ENCODE results near the gene VWCE.

VWCE gene

GRCh38 chr11:61339490-61339878, 44.4 kb upstream of the VWCE start:
- H3K4me3 ChIP-seq (ENCODE audit: low read depth, low read length) = no peak overlapping the region
- no peak for DNase-seq
- no peaks in the 10 kb centered on the region for H3K36me3 ChIP-seq
- H3K9me3 ChIP-seq = no peaks in the 10 kb centered on the region
- H3K4me1 ChIP-seq = peaks cover 1% of the 10 kb centered on the region; the same call in 1 of the 2 replicates
- TF ChIP-seq, protein P1, sequence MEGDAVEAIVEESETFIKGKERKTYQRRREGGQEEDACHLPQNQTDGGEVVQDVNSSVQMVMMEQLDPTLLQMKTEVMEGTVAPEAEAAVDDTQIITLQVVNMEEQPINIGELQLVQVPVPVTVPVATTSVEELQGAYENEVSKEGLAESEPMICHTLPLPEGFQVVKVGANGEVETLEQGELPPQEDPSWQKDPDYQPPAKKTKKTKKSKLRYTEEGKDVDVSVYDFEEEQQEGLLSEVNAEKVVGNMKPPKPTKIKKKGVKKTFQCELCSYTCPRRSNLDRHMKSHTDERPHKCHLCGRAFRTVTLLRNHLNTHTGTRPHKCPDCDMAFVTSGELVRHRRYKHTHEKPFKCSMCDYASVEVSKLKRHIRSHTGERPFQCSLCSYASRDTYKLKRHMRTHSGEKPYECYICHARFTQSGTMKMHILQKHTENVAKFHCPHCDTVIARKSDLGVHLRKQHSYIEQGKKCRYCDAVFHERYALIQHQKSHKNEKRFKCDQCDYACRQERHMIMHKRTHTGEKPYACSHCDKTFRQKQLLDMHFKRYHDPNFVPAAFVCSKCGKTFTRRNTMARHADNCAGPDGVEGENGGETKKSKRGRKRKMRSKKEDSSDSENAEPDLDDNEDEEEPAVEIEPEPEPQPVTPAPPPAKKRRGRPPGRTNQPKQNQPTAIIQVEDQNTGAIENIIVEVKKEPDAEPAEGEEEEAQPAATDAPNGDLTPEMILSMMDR (IDR thresholded peaks at IDR 0.05; ENCODE audit: low read depth, low read length) = no peak
- no peaks in the 10 kb centered on the region for H3K27me3 ChIP-seq

- no peaks in the 10 kb centered on the region; the same call in 1 of the 2 replicates for H3K4me1 ChIP-seq
- no peak overlapping the region for H3K4me3 ChIP-seq (ENCODE audit: low read depth, low read length)
- DNase-seq = no peak
- H3K36me3 ChIP-seq = no peaks in the 10 kb centered on the region
- H3K27me3 ChIP-seq = no peaks in the 10 kb centered on the region
- TF ChIP-seq, protein P1 (IDR thresholded peaks at IDR 0.05; ENCODE audit: low read depth, low read length) = no peak
- H3K9me3 ChIP-seq = no peaks in the 10 kb centered on the region
Measured at GRCh38 chr11:61338783-61339489, 43.8 kb upstream of the VWCE start.

DNA sequence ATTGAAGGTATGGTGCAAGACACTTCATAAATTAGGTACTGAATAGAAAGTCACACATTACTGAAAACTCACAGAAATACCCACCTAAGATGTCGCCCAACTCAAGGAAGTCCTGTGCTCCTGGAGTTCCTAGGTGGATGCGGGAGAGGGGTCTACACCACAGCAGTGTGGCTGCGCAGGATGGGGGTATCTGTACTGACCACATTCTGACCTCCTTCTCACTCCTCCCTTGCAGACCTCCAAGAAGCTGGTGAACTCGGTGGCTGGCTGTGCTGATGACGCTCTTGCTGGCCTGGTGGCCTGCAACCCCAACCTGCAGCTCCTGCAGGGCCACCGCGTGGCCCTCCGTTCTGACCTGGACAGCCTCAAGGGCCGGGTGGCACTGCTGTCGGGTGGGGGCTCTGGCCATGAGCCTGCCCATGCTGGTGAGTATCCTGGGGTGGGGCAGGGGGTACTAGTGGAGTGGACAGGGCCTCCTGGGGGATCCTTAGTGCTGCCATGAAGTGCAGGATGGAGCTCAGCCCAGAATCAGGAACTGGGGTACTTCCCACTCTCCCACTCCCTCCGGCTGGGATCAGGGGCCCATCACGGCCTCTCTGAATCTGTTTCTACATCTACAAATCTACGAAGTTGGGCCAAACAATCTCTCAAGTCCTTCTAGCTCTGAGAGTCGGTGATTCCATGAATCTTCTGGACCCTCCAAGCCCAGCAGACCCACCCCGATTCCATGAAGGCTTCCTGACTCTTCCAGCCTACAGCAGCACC, 42.8 kb upstream of the VWCE start:
- Histone ChIP-seq H3K27me3 (no peaks in the 10 kb centered on the region), H3K4me3 (ENCODE audit: low read depth, low read length) (no peak overlapping the region), H3K36me3 (no peaks in the 10 kb centered on the region), H3K9me3 (no peaks in the 10 kb centered on the region), H3K4me1 (no peaks in the 10 kb centered on the region; the same call in 1 of the 2 replicates)
- TF ChIP-seq, protein P1 (IDR thresholded peaks at IDR 0.05; ENCODE audit: low read depth, low read length) = no peak
- DNase-seq = no peak

DNA sequence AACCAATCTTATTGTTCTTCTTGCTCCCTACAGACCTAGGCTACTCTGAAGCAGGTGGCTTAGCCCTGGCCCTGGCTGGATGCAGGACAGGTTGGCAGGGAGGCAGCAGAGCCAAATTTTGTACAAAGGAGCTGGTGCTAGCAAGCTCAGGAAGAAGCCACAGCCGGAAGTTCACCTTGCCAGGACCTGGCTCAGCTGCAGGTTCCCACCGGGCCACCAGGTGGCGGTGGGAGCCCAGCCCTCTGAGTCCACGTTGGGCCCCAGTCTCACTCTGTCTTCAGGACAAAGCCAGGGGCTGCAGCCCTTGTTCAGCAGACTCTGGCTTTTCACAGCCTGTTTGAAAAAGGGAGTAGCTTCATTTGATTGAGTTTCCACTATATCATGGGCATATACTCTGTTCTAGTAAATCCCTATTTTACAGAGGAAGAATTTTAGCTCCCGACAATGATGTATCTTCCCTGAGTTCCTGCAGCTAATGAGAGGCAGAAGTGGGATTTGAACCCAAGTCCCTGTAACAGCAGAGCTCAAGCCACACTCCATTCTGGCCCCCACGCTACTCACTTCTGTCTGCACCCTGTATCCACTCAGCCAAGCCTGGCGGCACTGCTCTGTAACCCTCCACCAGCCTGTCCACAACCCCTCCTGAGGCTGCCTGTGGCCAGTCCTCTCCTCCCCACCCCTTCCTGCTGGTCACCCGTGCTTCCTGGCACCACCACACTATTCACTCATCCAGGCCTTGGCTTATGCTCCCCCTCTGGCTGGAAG, 41.2 kb upstream of the VWCE start:
- Histone ChIP-seq H3K36me3 (no peaks in the 10 kb centered on the region), H3K4me3 (ENCODE audit: low read depth, low read length) (no peak overlapping the region), H3K27me3 (no peaks in the 10 kb centered on the region), H3K4me1 (no peaks in the 10 kb centered on the region; the same call in 1 of the 2 replicates), H3K9me3 (no peaks in the 10 kb centered on the region)
- TF ChIP-seq, protein P1 (IDR thresholded peaks at IDR 0.05; ENCODE audit: low read depth, low read length) = peak; percentile 86
- DNase-seq = peak; percentile 77

DNA sequence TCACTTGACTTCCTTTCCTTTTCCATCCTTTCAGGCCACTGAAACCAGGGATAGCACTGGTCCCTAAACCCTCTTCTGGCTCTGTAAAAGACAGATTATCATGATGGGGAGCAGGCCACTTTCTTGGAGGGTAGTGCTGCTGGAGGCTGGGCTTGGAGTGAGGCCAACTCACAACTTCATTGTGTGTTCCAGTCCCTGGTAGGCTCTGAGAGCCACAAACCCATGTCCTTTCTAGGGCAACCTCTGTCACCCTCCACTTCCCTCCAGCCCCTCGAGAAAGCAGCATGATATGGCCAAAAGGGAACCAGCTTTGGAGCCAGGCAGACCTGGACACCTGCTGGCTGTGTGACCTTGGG, 40.2 kb upstream of the VWCE start:
- Histone ChIP-seq H3K9me3 (no peaks in the 10 kb centered on the region), H3K4me3 (ENCODE audit: low read depth, low read length) (no peak overlapping the region), H3K4me1 (no peaks in the 10 kb centered on the region; the same call in 1 of the 2 replicates), H3K36me3 (no peaks in the 10 kb centered on the region), H3K27me3 (no peaks in the 10 kb centered on the region)
- DNase-seq = no peak
- TF ChIP-seq, protein P1 (IDR thresholded peaks at IDR 0.05; ENCODE audit: low read depth, low read length) = no peak

All from BE2C (cell line).